ENCODE measurements around the gene ADAMTS19.

DNA sequence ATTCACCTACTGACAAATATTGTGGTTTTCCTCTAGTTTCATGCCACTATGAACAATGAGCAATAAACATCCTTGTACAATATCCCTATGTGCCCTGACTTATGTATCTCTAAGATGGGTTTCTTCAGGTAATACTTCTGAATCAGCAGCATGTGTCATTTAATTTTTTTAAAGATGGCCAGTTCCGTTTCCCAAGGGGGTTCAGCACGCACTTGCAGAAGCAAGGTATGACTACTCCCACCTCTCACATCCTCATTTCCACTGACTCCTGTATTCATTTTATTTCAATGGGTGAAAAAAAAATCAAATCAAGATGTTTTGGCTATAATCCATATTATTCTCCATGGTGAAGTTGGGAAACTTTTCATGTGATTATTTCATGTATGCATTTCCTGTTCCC, 14.7 kb upstream of the ADAMTS19 start:
- TF ChIP-seq, protein P1, sequence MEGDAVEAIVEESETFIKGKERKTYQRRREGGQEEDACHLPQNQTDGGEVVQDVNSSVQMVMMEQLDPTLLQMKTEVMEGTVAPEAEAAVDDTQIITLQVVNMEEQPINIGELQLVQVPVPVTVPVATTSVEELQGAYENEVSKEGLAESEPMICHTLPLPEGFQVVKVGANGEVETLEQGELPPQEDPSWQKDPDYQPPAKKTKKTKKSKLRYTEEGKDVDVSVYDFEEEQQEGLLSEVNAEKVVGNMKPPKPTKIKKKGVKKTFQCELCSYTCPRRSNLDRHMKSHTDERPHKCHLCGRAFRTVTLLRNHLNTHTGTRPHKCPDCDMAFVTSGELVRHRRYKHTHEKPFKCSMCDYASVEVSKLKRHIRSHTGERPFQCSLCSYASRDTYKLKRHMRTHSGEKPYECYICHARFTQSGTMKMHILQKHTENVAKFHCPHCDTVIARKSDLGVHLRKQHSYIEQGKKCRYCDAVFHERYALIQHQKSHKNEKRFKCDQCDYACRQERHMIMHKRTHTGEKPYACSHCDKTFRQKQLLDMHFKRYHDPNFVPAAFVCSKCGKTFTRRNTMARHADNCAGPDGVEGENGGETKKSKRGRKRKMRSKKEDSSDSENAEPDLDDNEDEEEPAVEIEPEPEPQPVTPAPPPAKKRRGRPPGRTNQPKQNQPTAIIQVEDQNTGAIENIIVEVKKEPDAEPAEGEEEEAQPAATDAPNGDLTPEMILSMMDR (IDR thresholded peaks at IDR 0.05): no peak
- no peak for TF ChIP-seq POLR2A (IDR thresholded peaks at IDR 0.05)

All from tibial nerve (tissue), 3 donors.